Neural progenitor cell (in vitro differentiated cells): ENCODE results near the gene EPDR1. TPM values are rescaled to one million over a fixed set of nuclear protein-coding genes. Genes with fewer than 3 reads are reported as not detected.

Experiments used
- DNase-seq: peaks from one replicate; pipeline ENCODE4 v3.0.0-alpha.2; 2016; ENCODE audit warnings: low spot score
- H2AFZ ChIP-seq: fragments of 200-600 bp; sonication (generic); replicated peaks from 2 replicates; pipeline ENCODE4 v1.6.1; 2016; ENCODE audit warnings: antibody characterized with exemption
- H3F3A ChIP-seq: fragments of 200-600 bp; sonication (generic); 2 replicates; pipeline ENCODE4 v1.6.1; 2016; ENCODE audit warnings: antibody characterized with exemption, low read depth
- H3K27ac ChIP-seq: fragments of 200-600 bp; sonication (generic); 2 replicates; pipeline ENCODE4 v1.5.1; 2016; ENCODE audit warnings: mild to moderate bottlenecking
- H3K27me3 ChIP-seq: fragments of 200-600 bp; sonication (generic); 2 replicates; pipeline ENCODE4 v1.6.1; 2016; ENCODE audit warnings: mild to moderate bottlenecking, moderate library complexity
- H3K36me3 ChIP-seq: fragments of 200-600 bp; sonication (generic); 2 replicates; pipeline ENCODE4 v1.5.1; 2016
- H3K4me1 ChIP-seq: fragments of 200-600 bp; sonication (generic); 2 replicates; pipeline ENCODE4 v1.6.1; 2016; ENCODE audit warnings: mixed run types
- H3K4me2 ChIP-seq: fragments of 200-600 bp; sonication (generic); 2 replicates; pipeline ENCODE4 v1.6.1; 2016
- H3K4me3 ChIP-seq: fragments of 200-600 bp; sonication (generic); 2 replicates; pipeline ENCODE4 v1.5.1; 2016
- H3K79me2 ChIP-seq: fragments of 200-600 bp; sonication (generic); 2 replicates; pipeline ENCODE4 v1.6.1; 2016; ENCODE audit warnings: low read depth
- H3K9ac ChIP-seq: fragments of 200-600 bp; sonication (generic); 2 replicates; pipeline ENCODE4 v1.6.1; 2016
- H3K9me3 ChIP-seq: fragments of 200-600 bp; sonication (generic); 2 replicates; pipeline ENCODE4 v1.5.1; 2016; ENCODE audit warnings: low read depth
- H4K20me1 ChIP-seq: fragments of 200-600 bp; sonication (generic); 2 replicates; pipeline ENCODE4 v1.6.1; 2016; ENCODE audit warnings: low read depth
- H3K27ac Mint-ChIP-seq: 3 replicates; pipeline ENCODE4 v1.8.0; 2021; ENCODE audit warnings: mixed read lengths
- H3K27me3 Mint-ChIP-seq: 2 replicates; pipeline ENCODE4 v1.8.0; 2022; ENCODE audit warnings: low read depth, mild to moderate bottlenecking, inconsistent platforms, moderate library complexity, mixed read lengths; ENCODE audit not compliant: insufficient read depth
- H3K36me3 Mint-ChIP-seq: 3 replicates; pipeline ENCODE4 v1.8.0; 2021; ENCODE audit warnings: mixed read lengths
- H3K4me1 Mint-ChIP-seq: 3 replicates; pipeline ENCODE4 v1.8.0; 2021; ENCODE audit warnings: mixed read lengths
- H3K4me3 Mint-ChIP-seq: 3 replicates; pipeline ENCODE4 v1.8.0; 2021; ENCODE audit warnings: mild to moderate bottlenecking, moderate library complexity, mixed read lengths
- H3K9me3 Mint-ChIP-seq: 3 replicates; pipeline ENCODE4 v1.8.0; 2020; ENCODE audit warnings: mixed read lengths
- EZH2 ChIP-seq: fragments of 200-600 bp; sonication (generic); IDR thresholded peaks from 2 replicates; pipeline ENCODE4 v1.6.1; 2017; ENCODE audit warnings: antibody characterized with exemption, mild to moderate bottlenecking, moderate library complexity
- EZH2phosphoT487 ChIP-seq: fragments of 200-600 bp; sonication (generic); IDR thresholded peaks from 2 replicates; pipeline ENCODE4 v1.6.1; 2017; ENCODE audit warnings: antibody characterized with exemption
- total RNA-seq: library from RNA; depleted of rRNA; stranded (reverse); fragments of >200 nt; gene quantifications from 2 replicates; pipeline ENCODE4 v1.2.3, GENCODE V29; 2015; ENCODE audit warnings: low replicate concordance
- TF ChIP-seq, protein P1 (sequence below): fragments of 200-600 bp; sonication (generic); IDR thresholded peaks from 2 replicates; pipeline ENCODE4 v1.5.1; 2017; ENCODE audit warnings: antibody characterized with exemption, mild to moderate bottlenecking

Gene EPDR1
- total RNA-seq, 1 donor from 2014 or later: 6.8 TPM

- peaks cover 85% of the 10 kb centered on the region for H3K27me3 ChIP-seq
- no peaks in the 10 kb centered on the region for H3K9me3 ChIP-seq
- no peak overlapping the region for H3K9ac ChIP-seq
- H3K9me3 Mint-ChIP-seq: no peaks in the 10 kb centered on the region
- H3K79me2 ChIP-seq: no peaks in the 10 kb centered on the region
- H3F3A ChIP-seq: no peaks in the 10 kb centered on the region
- H3K27ac ChIP-seq: no peak overlapping the region
- H4K20me1 ChIP-seq: no peaks in the 10 kb centered on the region
- DNase-seq: no peak
- H3K27ac Mint-ChIP-seq: no peak overlapping the region
- no peaks in the 10 kb centered on the region for H3K36me3 Mint-ChIP-seq
- H3K27me3 Mint-ChIP-seq: peaks cover 39% of the 10 kb centered on the region
- H3K4me3 Mint-ChIP-seq: peak overlapping the region; percentile 82
- peak overlapping the region; percentile 90 for H3K4me2 ChIP-seq
- TF ChIP-seq, protein P1, sequence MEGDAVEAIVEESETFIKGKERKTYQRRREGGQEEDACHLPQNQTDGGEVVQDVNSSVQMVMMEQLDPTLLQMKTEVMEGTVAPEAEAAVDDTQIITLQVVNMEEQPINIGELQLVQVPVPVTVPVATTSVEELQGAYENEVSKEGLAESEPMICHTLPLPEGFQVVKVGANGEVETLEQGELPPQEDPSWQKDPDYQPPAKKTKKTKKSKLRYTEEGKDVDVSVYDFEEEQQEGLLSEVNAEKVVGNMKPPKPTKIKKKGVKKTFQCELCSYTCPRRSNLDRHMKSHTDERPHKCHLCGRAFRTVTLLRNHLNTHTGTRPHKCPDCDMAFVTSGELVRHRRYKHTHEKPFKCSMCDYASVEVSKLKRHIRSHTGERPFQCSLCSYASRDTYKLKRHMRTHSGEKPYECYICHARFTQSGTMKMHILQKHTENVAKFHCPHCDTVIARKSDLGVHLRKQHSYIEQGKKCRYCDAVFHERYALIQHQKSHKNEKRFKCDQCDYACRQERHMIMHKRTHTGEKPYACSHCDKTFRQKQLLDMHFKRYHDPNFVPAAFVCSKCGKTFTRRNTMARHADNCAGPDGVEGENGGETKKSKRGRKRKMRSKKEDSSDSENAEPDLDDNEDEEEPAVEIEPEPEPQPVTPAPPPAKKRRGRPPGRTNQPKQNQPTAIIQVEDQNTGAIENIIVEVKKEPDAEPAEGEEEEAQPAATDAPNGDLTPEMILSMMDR: no peak
- no peak overlapping the region for H3K4me3 ChIP-seq
- H3K4me1 ChIP-seq: no peaks in the 10 kb centered on the region
- no peak overlapping the region for H2AFZ ChIP-seq
- peaks cover 12% of the 10 kb centered on the region for H3K4me1 Mint-ChIP-seq
- H3K36me3 ChIP-seq: no peaks in the 10 kb centered on the region
Observed at GRCh38 chr7:37915438-37915837, 5.0 kb upstream of the EPDR1 start.

- Histone ChIP-seq H3K9ac (no peak overlapping the region), H3K9me3 (no peaks in the 10 kb centered on the region), H3K27me3 (peaks cover 87% of the 10 kb centered on the region), H3F3A (no peaks in the 10 kb centered on the region), H3K27ac (no peak overlapping the region), H2AFZ (peak overlapping the region; percentile 99), H3K4me2 (peak overlapping the region; percentile 90), H3K36me3 (no peaks in the 10 kb centered on the region), H4K20me1 (no peaks in the 10 kb centered on the region), H3K4me1 (no peaks in the 10 kb centered on the region), H3K79me2 (no peaks in the 10 kb centered on the region), H3K4me3 (peak overlapping the region; percentile 59)
- peak overlapping the region; percentile 82 for H3K4me3 Mint-ChIP-seq
- no peaks in the 10 kb centered on the region for H3K9me3 Mint-ChIP-seq
- no peak overlapping the region for H3K27ac Mint-ChIP-seq
- H3K4me1 Mint-ChIP-seq: peaks cover 13% of the 10 kb centered on the region
- peaks cover 39% of the 10 kb centered on the region for H3K27me3 Mint-ChIP-seq
- DNase-seq: peak; percentile 33
- H3K36me3 Mint-ChIP-seq: no peaks in the 10 kb centered on the region
- TF ChIP-seq, protein P1: no peak
- peak; percentile 88 for TF ChIP-seq EZH2
- peak; percentile 76 for TF ChIP-seq EZH2phosphoT487
Observed at GRCh38 chr7:37916017-37916672, 4.3 kb upstream of the EPDR1 start.

- no peaks in the 10 kb centered on the region for H4K20me1 ChIP-seq
- H3K9ac ChIP-seq: no peak within 1 kb of the TSS
- peak within 1 kb of the TSS; percentile 90 for H3K4me2 ChIP-seq
- H3K4me1 ChIP-seq: no peaks in the 10 kb centered on the region
- peak within 1 kb of the TSS; percentile 82 for H3K4me3 Mint-ChIP-seq
- H3K36me3 Mint-ChIP-seq: no peaks in the 10 kb centered on the region
- peak; percentile 79 for DNase-seq
- peak within 1 kb of the TSS; percentile 59 for H3K4me3 ChIP-seq
- TF ChIP-seq EZH2phosphoT487 (peak; percentile 52), EZH2 (peak; percentile 80)
- TF ChIP-seq, protein P1: peak; percentile 76
- no peaks in the 10 kb centered on the region for H3K9me3 Mint-ChIP-seq
- no peaks in the 10 kb centered on the region for H3K36me3 ChIP-seq
- no peak within 1 kb of the TSS for H3K27ac Mint-ChIP-seq
- H3K9me3 ChIP-seq: no peaks in the 10 kb centered on the region
- no peaks in the 10 kb centered on the region for H3K79me2 ChIP-seq
- H3K27me3 ChIP-seq: peaks cover 91% of the 10 kb centered on the region
- no peak within 1 kb of the TSS for H3K27ac ChIP-seq
- H3F3A ChIP-seq: no peaks in the 10 kb centered on the region
- H2AFZ ChIP-seq: peak within 1 kb of the TSS; percentile 99
- H3K27me3 Mint-ChIP-seq: peaks cover 43% of the 10 kb centered on the region
- peaks cover 17% of the 10 kb centered on the region for H3K4me1 Mint-ChIP-seq
Observed at GRCh38 chr7:37916673-37917660, 3.5 kb upstream of the EPDR1 start, which contains the start of gene SFRP4. Gene SFRP4 (minus strand): TSS chr7:37916817. CDS start chr7:37916537, 280 bp downstream.
